T-cell (primary cell): ENCODE measurements around the gene ZNG1F. TPM values are rescaled to one million over a fixed set of nuclear protein-coding genes. Genes with fewer than 3 reads are reported as not detected.
"Not testable (repeated sequence)": the region's sequence is repeated elsewhere in the genome, so short reads cannot be mapped to it uniquely, and the experiment has no call there.

Source experiments
- ATAC-seq, 4 experiments: fragments of 200-7000 bp in 3 of 4; fragments of 150-1000 bp in 1 of 4; cut with Tn5 transposase; replicated peaks in 1 of 4; 1 replicate in 3 of 4; 2 replicates in 1 of 4; pipeline ENCODE4 v1.10.0; 2021; ENCODE audit warnings: moderate library complexity in 3 of 4, mild to moderate bottlenecking in 2 of 4, moderate number of reproducible peaks in 1 of 4
- CTCF ChIA-PET, 2 donors: fragments of 300-600 bp; sonication (Branson Sonifier 250); formaldehyde crosslinking; loops; one replicate each; lab custom pipeline; 2022; ENCODE audit warnings: antibody characterized with exemption in 2 of 2; lab: Charles Lee
- POLR2A ChIA-PET, 2 donors: fragments of 300-600 bp; sonication (Branson Sonifier 250); formaldehyde crosslinking; loops; one replicate each; lab custom pipeline; 2022; ENCODE audit warnings: antibody characterized with exemption in 2 of 2; lab: Charles Lee
- DNase-seq, 35 experiments: peaks; one replicate each; pipeline versions ENCODE4 v3.0.0 to v3.0.0-alpha.2; 2013 to 2023
- H3K27ac ChIP-seq: one replicate; pipeline ENCODE4 v1.5.1; 2013; ENCODE audit warnings: low read length
- H3K27me3 ChIP-seq, 2 experiments: replicated peaks in 1 of 2; 1 replicate in 1 of 2; 2 replicates in 1 of 2; pipeline versions ENCODE4 v1.6.1 to v1.7.0; 2013; ENCODE audit warnings: low read length in 1 of 2, mixed read lengths in 1 of 2; ENCODE audit not compliant: control insufficient read depth in 2 of 2, insufficient read depth in 2 of 2; ENCODE audit errors: extremely low read depth in 1 of 2
- H3K36me3 ChIP-seq, 2 donors: 1 replicate in 1 of 2; 2 replicates in 1 of 2; pipeline versions ENCODE4 v1.6.1 to v1.7.0; 2013; ENCODE audit warnings: low read length in 1 of 2; ENCODE audit not compliant: control insufficient read depth in 2 of 2, insufficient read depth in 1 of 2; ENCODE audit errors: extremely low read depth in 1 of 2
- H3K4me1 ChIP-seq, 2 experiments: 1 replicate in 1 of 2; 2 replicates in 1 of 2; pipeline versions ENCODE4 v1.6.1 to v1.7.0; 2013; ENCODE audit warnings: low read length in 2 of 2, mixed read lengths in 1 of 2; ENCODE audit not compliant: insufficient read depth in 2 of 2, control insufficient read depth in 1 of 2; ENCODE audit errors: extremely low read depth in 1 of 2
- H3K4me3 ChIP-seq, 2 donors: 1 replicate in 1 of 2; 2 replicates in 1 of 2; pipeline versions ENCODE4 v1.5.1 to v1.7.0; 2013; ENCODE audit warnings: mild to moderate bottlenecking in 2 of 2, low read length in 1 of 2, moderate library complexity in 1 of 2; ENCODE audit not compliant: control insufficient read depth in 1 of 2; ENCODE audit errors: extremely low read depth in 1 of 2
- H3K9me3 ChIP-seq: 2 replicates; pipeline ENCODE4 v1.7.0; 2013
- H3K27ac Mint-ChIP-seq, 2 donors: one replicate each; pipeline ENCODE4 v1.8.0; 2020 to 2021; ENCODE audit warnings: mild to moderate bottlenecking in 2 of 2, mixed read lengths in 2 of 2
- H3K27me3 Mint-ChIP-seq, 2 donors: one replicate each; pipeline ENCODE4 v1.8.0; 2021 to 2022; ENCODE audit warnings: mixed read lengths in 2 of 2
- H3K36me3 Mint-ChIP-seq: one replicate; pipeline ENCODE4 v1.8.0; 2021; ENCODE audit warnings: mixed read lengths
- H3K4me1 Mint-ChIP-seq, 3 donors: one replicate each; pipeline ENCODE4 v1.8.0; 2020 to 2022; ENCODE audit warnings: mixed read lengths in 3 of 3, mild to moderate bottlenecking in 1 of 3
- H3K4me3 Mint-ChIP-seq, 3 donors: one replicate each; pipeline ENCODE4 v1.8.0; 2020 to 2022; ENCODE audit warnings: mild to moderate bottlenecking in 3 of 3, mixed read lengths in 3 of 3, moderate library complexity in 3 of 3
- H3K9me3 Mint-ChIP-seq, 3 donors: one replicate each; pipeline ENCODE4 v1.8.0; 2020 to 2022; ENCODE audit warnings: mixed read lengths in 3 of 3
- WGBS: methylation state at CpG from one replicate; pipeline ENCODE4 v1.1.5; 2013; ENCODE audit warnings: missing lambda C conversion rate; ENCODE audit not compliant: insufficient coverage; 5-methylcytosine and 5-hydroxymethylcytosine counted together
- total RNA-seq, 35 experiments: library from RNA in 6 of 35; stranded (reverse) in 6 of 35; fragments of 120-200 nt in 1 of 35; gene quantifications; one replicate each; pipeline versions ENCODE4 v1.2.1 to v1.2.4 and lab custom pipeline; 2013 to 2026

The ZNG1F gene
- total RNA-seq, 5 donors from 2014 or later (not counting 1 experiment from before 2014, with no cell fraction given): 10.4 to 12.5 (median 11.0) TPM

- WGBS: 88% methylated on average over 1 of the region's 3 CpGs
- DNase-seq: not testable (repeated sequence)
Measured at GRCh38 chr9:41230418-41230817, 41.3 kb upstream of the ZNG1F start.

GRCh38 chr9:41229408-41230401 lies 40.6 kb upstream of the ZNG1F start:
- Mint-ChIP-seq H3K36me3 (no peaks in the 10 kb centered on the region), H3K4me1 (no peaks in the 10 kb centered on the region), H3K27ac (no peak overlapping the region), H3K9me3 (peaks cover 0 to 3% (median 3%) of the 10 kb centered on the region in 3 donors), H3K4me3 (no peak overlapping the region), H3K27me3 (no peaks in the 10 kb centered on the region)
- H3K4me1 ChIP-seq: no peaks in the 10 kb centered on the region
- ATAC-seq (peak in 3 of 4 experiments; percentile 37 to 56 (median 47)), DNase-seq (peak in 2 of 35 experiments; percentile 13 to 16)
- H3K27ac ChIP-seq: no peak overlapping the region
- WGBS: 63% methylated on average over 7 of the region's 7 CpGs
- no peaks in the 10 kb centered on the region for H3K36me3 ChIP-seq
- no peaks in the 10 kb centered on the region for H3K9me3 ChIP-seq
- peaks cover 0 to 8% of the 10 kb centered on the region in 2 experiments for H3K27me3 ChIP-seq
- no peak overlapping the region for H3K4me3 ChIP-seq
- ChIA-PET POLR2A (no interaction called here), CTCF (no interaction called here)

More at GRCh38 chr9:41230418-41230817, 41.3 kb upstream of the ZNG1F start:
- H3K4me3 ChIP-seq, H3K4me3 Mint-ChIP-seq, POLR2A ChIA-PET, H3K4me1 ChIP-seq, ATAC-seq, H3K27me3 Mint-ChIP-seq, H3K36me3 Mint-ChIP-seq, H3K36me3 ChIP-seq, H3K9me3 Mint-ChIP-seq, H3K27ac Mint-ChIP-seq, H3K9me3 ChIP-seq, H3K27ac ChIP-seq, CTCF ChIA-PET, H3K4me1 Mint-ChIP-seq: not testable (repeated sequence)
- peaks cover 0 to 12% of the 10 kb centered on the region in 2 experiments for H3K27me3 ChIP-seq

GRCh38 chr9:41219831-41220230 lies 30.7 kb upstream of the ZNG1F start:
- no CpG with 5 or more reads among the region's 4 CpGs for WGBS
- CTCF ChIA-PET, DNase-seq, ATAC-seq, H3K27ac ChIP-seq, H3K36me3 Mint-ChIP-seq, H3K4me1 ChIP-seq, H3K4me1 Mint-ChIP-seq, H3K27ac Mint-ChIP-seq, H3K4me3 Mint-ChIP-seq, H3K36me3 ChIP-seq, H3K27me3 ChIP-seq, H3K9me3 Mint-ChIP-seq, POLR2A ChIA-PET, H3K27me3 Mint-ChIP-seq, H3K4me3 ChIP-seq, H3K9me3 ChIP-seq: not testable (repeated sequence)

- H3K9me3 ChIP-seq, POLR2A ChIA-PET, H3K4me3 ChIP-seq, H3K4me3 Mint-ChIP-seq, CTCF ChIA-PET, H3K4me1 ChIP-seq, H3K27me3 ChIP-seq, H3K9me3 Mint-ChIP-seq, H3K36me3 ChIP-seq, H3K27ac Mint-ChIP-seq, H3K27me3 Mint-ChIP-seq, ATAC-seq, H3K27ac ChIP-seq, H3K4me1 Mint-ChIP-seq, H3K36me3 Mint-ChIP-seq, DNase-seq: not testable (repeated sequence)
- no CpG with 5 or more reads among the region's 11 CpGs for WGBS
Measured at GRCh38 chr9:41188439-41188838, 678 bp downstream of the ZNG1F start.

GRCh38 chr9:41174994-41175393 lies 14.1 kb downstream of the ZNG1F start:
- H3K27me3 ChIP-seq, H3K4me3 Mint-ChIP-seq, H3K27me3 Mint-ChIP-seq, H3K4me1 ChIP-seq, H3K27ac Mint-ChIP-seq, CTCF ChIA-PET, H3K4me3 ChIP-seq, H3K27ac ChIP-seq, POLR2A ChIA-PET, H3K9me3 Mint-ChIP-seq, H3K9me3 ChIP-seq, ATAC-seq, H3K36me3 Mint-ChIP-seq, H3K36me3 ChIP-seq, DNase-seq, H3K4me1 Mint-ChIP-seq: not testable (repeated sequence)
- WGBS: no CpG with 5 or more reads among the region's 4 CpGs

GRCh38 chr9:41150116-41150515 lies 39.0 kb downstream of the ZNG1F start:
- H3K27me3 ChIP-seq, H3K27me3 Mint-ChIP-seq, H3K4me3 Mint-ChIP-seq, H3K4me1 ChIP-seq, H3K36me3 ChIP-seq, H3K9me3 ChIP-seq, POLR2A ChIA-PET, DNase-seq, H3K9me3 Mint-ChIP-seq, CTCF ChIA-PET, H3K27ac ChIP-seq, H3K27ac Mint-ChIP-seq, ATAC-seq, H3K36me3 Mint-ChIP-seq, H3K4me3 ChIP-seq, H3K4me1 Mint-ChIP-seq: not testable (repeated sequence)
- no CpG with 5 or more reads among the region's 18 CpGs for WGBS
